A673 (cell line): ENCODE measurements around the gene PRPF40B. TPM values are rescaled to one million over a fixed set of nuclear protein-coding genes. Genes with fewer than 3 reads are reported as not detected.

Experiments used
- Bru-seq: library from RNA; stranded (reverse); fragments of 400-500 nt; gene quantifications from one replicate; lab custom pipeline; 2021; lab: Mats Ljungman, UMichigan
- BruChase-seq, 2 experiments: library from RNA; stranded (reverse); fragments of 400-500 nt; gene quantifications; one replicate each; lab custom pipeline; 2021; lab: Mats Ljungman, UMichigan
- BruUV-seq: library from RNA; stranded (reverse); fragments of 400-500 nt; replicated peaks from 2 replicates; lab custom pipeline; 2021; lab: Mats Ljungman, UMichigan
- CTCF ChIA-PET: fragments of 300-600 bp; sonication (Branson Sonifier 250); formaldehyde crosslinking; loops from one replicate; lab custom pipeline; 2022; ENCODE audit warnings: antibody characterized with exemption; lab: Charles Lee
- POLR2A ChIA-PET: fragments of 300-600 bp; sonication (Branson Sonifier 250); formaldehyde crosslinking; loops from one replicate; lab custom pipeline; 2022; ENCODE audit warnings: antibody characterized with exemption; ENCODE audit not compliant: low non-redundant PET; lab: Charles Lee
- DNase-seq: peaks from one replicate; pipeline ENCODE4 v3.0.0-alpha.2; 2015; ENCODE audit warnings: low spot score
- H3K27ac ChIP-seq: fragments of 200-600 bp; sonication (generic); 2 replicates; pipeline ENCODE4 v1.5.1; 2016; ENCODE audit warnings: mixed run types, low read depth, mild to moderate bottlenecking, mixed read lengths, antibody characterized with exemption, low read length; ENCODE audit not compliant: poor library complexity, severe bottlenecking
- H3K27me3 ChIP-seq: fragments of 200-600 bp; sonication (generic); replicated peaks from 2 replicates; pipeline ENCODE4 v1.6.1; 2017; ENCODE audit warnings: mixed run types, low read depth, mild to moderate bottlenecking, mixed read lengths, antibody characterized with exemption, low read length; ENCODE audit not compliant: insufficient read depth, poor library complexity
- H3K36me3 ChIP-seq: fragments of 200-600 bp; sonication (generic); 2 replicates; pipeline ENCODE4 v1.6.1; 2016; ENCODE audit warnings: mixed run types, mild to moderate bottlenecking, mixed read lengths, antibody characterized with exemption, low read length; ENCODE audit not compliant: insufficient read depth, poor library complexity, severe bottlenecking
- H3K4me1 ChIP-seq: fragments of 200-600 bp; sonication (generic); 2 replicates; pipeline ENCODE4 v1.6.1; 2017; ENCODE audit warnings: mixed run types, mild to moderate bottlenecking, mixed read lengths, antibody characterized with exemption, low read length; ENCODE audit not compliant: insufficient read depth, poor library complexity, severe bottlenecking
- H3K4me3 ChIP-seq: fragments of 200-600 bp; sonication (generic); 2 replicates; pipeline ENCODE4 v1.5.1; 2016; ENCODE audit warnings: low read depth, mixed run types, mild to moderate bottlenecking, mixed read lengths, low read length; ENCODE audit not compliant: poor library complexity, severe bottlenecking
- H3K9me3 ChIP-seq: fragments of 200-600 bp; sonication (generic); 2 replicates; pipeline ENCODE4 v1.6.1; 2016; ENCODE audit warnings: mixed run types, low read depth, mild to moderate bottlenecking, mixed read lengths, antibody characterized with exemption, low read length; ENCODE audit not compliant: poor library complexity, severe bottlenecking
- CTCF ChIP-seq: fragments of 300-800, 200-600 bp; sonication (generic); conservative IDR thresholded peaks from 2 replicates; pipeline ENCODE4 v1.5.1; 2017; ENCODE audit warnings: low read depth, mild to moderate bottlenecking, antibody characterized with exemption, low read length, moderate library complexity, mixed read lengths
- EZH2 ChIP-seq: fragments of 200-600 bp; sonication (generic); IDR thresholded peaks from 2 replicates; pipeline ENCODE4 v1.6.1; 2017; ENCODE audit warnings: borderline replicate concordance, low read depth, mild to moderate bottlenecking, mixed read lengths, antibody characterized with exemption, low read length; ENCODE audit not compliant: poor library complexity, severe bottlenecking
- intact Hi-C: fragments of 100-400 bp; cut with micrococcal nuclease; formaldehyde crosslinking; loops from one replicate; pipeline ENCODE4 v1.10.0; 2022; ENCODE audit not compliant: unreplicated experiment
- long read RNA-seq: library from polyadenylated mRNA; stranded (forward); transcript quantifications from one replicate; pipeline ENCODE4 v2.0.0, GENCODE V29; 2022
- total RNA-seq: library from RNA; stranded (reverse); gene quantifications from 2 replicates; pipeline ENCODE4 v1.2.3, GENCODE V29; 2021

Gene PRPF40B
- total RNA-seq, result 14.0 and 19.4 TPM in 2 replicates
- percentile 52 among the genes with signal in this experiment for Bru-seq, nascent RNA
- BruChase-seq, experiment 1, labeled RNA remaining after a 2-hour chase, result percentile 55 among the genes with signal in this experiment
- percentile 58 among the genes with signal in this experiment for BruChase-seq, experiment 2, labeled RNA remaining after a 6-hour chase
- long read RNA-seq, partial matches to known transcripts, result 5 of 273 reads
- long read RNA-seq, other reads (novel, unspliced or antisense), result 267 of 273 reads

- DNase-seq, result peak; percentile 90
Measured at GRCh38 chr12:49623142-49623904, at the start of gene PRPF40B. Gene PRPF40B (plus strand): TSS chr12:49623561. CDS start chr12:49623591, 30 bp downstream.

DNA sequence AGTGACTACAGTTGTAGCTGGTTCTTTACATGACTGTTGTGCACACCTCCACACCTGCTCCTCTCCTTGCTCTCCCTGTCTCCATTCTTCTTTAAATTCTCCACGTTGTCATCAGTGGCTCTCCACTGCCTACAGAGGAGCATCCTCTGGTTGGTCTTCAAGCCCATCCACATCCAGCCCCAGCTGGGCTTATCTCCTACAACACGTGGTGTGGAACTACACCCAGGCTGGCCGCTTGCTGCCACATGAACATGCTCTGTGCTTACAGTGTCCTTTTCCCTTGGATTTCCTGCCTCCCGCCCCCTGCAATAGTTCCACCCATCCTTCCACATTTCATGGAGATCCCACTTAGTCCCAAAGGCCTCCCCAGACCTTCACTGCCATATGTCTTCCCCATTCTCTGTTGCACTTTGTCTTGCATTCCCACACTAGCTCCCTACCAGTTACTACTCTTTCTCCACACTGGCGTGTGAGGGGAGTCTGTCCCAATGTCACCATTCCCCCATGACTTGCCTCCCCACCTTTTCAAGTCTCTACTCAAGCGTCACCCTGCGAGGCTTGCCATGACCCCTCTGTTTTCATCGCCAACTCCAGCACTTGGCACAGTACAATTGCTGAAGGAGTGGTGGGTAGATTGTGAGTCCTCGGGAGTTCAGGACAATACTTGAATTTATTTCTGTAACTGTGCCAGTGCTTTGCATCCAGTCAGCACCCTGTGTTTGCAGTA is 45.6 kb upstream of the PRPF40B start:
- Histone ChIP-seq H3K9me3 (no peaks in the 10 kb centered on the region), H3K4me1 (no peaks in the 10 kb centered on the region), H3K36me3 (peaks cover 6% of the 10 kb centered on the region), H3K27ac (no peak overlapping the region), H3K27me3 (no peaks in the 10 kb centered on the region), H3K4me3 (no peak overlapping the region)
- ChIA-PET POLR2A (no interaction called here), CTCF (no interaction called here)
- BruUV-seq, result no TSS peak
- intact Hi-C loops, result no loop called here
- no peak for DNase-seq
- TF ChIP-seq EZH2, result no peak
- TF ChIP-seq CTCF, result no peak

More at GRCh38 chr12:49623142-49623904, at the start of gene PRPF40B:
- peak within 1 kb of the TSS; percentile 48 for H3K4me3 ChIP-seq
- CTCF ChIA-PET, result interaction anchor here (0.6 to 1.1 kb wide), 7 partner anchors 16 to 1234 kb away, joined by 3 to 6 read pairs (median 4); partner anchors contain the start of genes KCNH3 and TMBIM6
- POLR2A ChIA-PET, result interaction anchor here (0.6 kb wide), 1 partner anchor 118 kb away, joined by 3 read pairs; no protein-coding TSS in a partner anchor
- intact Hi-C loops, result no loop called here
- H3K9me3 ChIP-seq, result no peaks in the 10 kb centered on the region
- no peaks in the 10 kb centered on the region for H3K27me3 ChIP-seq
- peak within 1 kb of the TSS; percentile 79 for H3K27ac ChIP-seq
- no peaks in the 10 kb centered on the region for H3K36me3 ChIP-seq
- H3K4me1 ChIP-seq, result peaks cover 25% of the 10 kb centered on the region
- TF ChIP-seq CTCF (peak; percentile 54; the same call in 1 of the 2 replicates), EZH2 (no peak)
- BruUV-seq, result no TSS peak

DNA sequence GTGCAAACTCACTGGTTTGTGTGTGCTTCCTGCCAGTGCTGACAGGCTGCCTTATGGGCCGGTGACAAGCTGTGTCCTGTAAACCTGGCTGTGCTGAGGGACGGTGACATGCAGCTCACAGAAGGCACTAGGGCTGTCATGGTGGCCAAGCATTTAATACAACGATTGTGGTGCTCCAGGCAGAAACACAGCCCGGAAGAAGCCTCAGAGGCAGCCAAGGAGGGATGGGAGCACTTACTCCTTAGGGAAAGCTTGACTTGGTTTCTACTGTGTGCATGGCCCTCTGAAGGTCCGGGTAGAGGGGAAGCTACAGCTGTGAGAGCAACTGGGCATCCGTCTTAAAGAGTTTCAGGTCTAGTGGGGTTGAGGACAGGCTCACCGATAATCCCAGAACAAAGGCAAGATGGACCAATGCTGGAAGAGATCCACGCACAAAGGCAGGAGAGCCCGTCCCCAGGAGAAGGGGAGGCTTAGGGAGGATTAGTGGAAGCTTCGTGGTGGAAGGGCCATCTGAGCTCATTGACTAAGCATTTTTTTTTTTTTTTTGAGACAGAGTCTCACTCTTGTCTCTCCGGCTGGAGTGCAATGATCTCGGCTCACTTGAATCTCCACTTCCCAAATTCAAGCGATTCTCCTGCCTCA is 44.8 kb upstream of the PRPF40B start:
- ChIA-PET CTCF (interaction anchor here (0.8 kb wide), 1 partner anchor 220 kb away, joined by 5 read pairs; no protein-coding TSS in a partner anchor), POLR2A (no interaction called here)
- Histone ChIP-seq H3K4me3 (no peak overlapping the region), H3K9me3 (no peaks in the 10 kb centered on the region), H3K36me3 (peaks cover 3% of the 10 kb centered on the region), H3K4me1 (no peaks in the 10 kb centered on the region), H3K27me3 (no peaks in the 10 kb centered on the region), H3K27ac (no peak overlapping the region)
- TF ChIP-seq EZH2 (no peak), CTCF (no peak)
- no TSS peak for BruUV-seq
- intact Hi-C loops, result no loop called here
- DNase-seq, result peak; percentile 14
